Epithelial cell of esophagus (primary cell): ENCODE results near the gene BCAS4.

Experiments used
- DNase-seq: peaks from one replicate; pipeline ENCODE4 v3.0.0; 2010; ENCODE audit warnings: low read depth
- H3K4me3 ChIP-seq: 2 replicates; pipeline ENCODE4 v1.5.1; 2011; ENCODE audit warnings: mild to moderate bottlenecking, low read length, control low read depth
- TF ChIP-seq, protein P1 (sequence below): IDR thresholded peaks from 2 replicates; pipeline ENCODE4 v1.5.1; 2011; ENCODE audit warnings: low read depth, mild to moderate bottlenecking, low read length, control low read depth, inconsistent platforms; ENCODE audit not compliant: insufficient read depth; ENCODE audit errors: missing control alignments

The BCAS4 gene

GRCh38 chr20:50915424-50915823 is 120.6 kb downstream of the BCAS4 start:
- TF ChIP-seq, protein P1, sequence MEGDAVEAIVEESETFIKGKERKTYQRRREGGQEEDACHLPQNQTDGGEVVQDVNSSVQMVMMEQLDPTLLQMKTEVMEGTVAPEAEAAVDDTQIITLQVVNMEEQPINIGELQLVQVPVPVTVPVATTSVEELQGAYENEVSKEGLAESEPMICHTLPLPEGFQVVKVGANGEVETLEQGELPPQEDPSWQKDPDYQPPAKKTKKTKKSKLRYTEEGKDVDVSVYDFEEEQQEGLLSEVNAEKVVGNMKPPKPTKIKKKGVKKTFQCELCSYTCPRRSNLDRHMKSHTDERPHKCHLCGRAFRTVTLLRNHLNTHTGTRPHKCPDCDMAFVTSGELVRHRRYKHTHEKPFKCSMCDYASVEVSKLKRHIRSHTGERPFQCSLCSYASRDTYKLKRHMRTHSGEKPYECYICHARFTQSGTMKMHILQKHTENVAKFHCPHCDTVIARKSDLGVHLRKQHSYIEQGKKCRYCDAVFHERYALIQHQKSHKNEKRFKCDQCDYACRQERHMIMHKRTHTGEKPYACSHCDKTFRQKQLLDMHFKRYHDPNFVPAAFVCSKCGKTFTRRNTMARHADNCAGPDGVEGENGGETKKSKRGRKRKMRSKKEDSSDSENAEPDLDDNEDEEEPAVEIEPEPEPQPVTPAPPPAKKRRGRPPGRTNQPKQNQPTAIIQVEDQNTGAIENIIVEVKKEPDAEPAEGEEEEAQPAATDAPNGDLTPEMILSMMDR: no peak
- no peak overlapping the region for H3K4me3 ChIP-seq
- DNase-seq: peak; percentile 46

GRCh38 chr20:50916257-50916656 is 121.4 kb downstream of the BCAS4 start:
- peak; percentile 91 for DNase-seq
- H3K4me3 ChIP-seq: no peak overlapping the region
- TF ChIP-seq, protein P1: no peak

DNA sequence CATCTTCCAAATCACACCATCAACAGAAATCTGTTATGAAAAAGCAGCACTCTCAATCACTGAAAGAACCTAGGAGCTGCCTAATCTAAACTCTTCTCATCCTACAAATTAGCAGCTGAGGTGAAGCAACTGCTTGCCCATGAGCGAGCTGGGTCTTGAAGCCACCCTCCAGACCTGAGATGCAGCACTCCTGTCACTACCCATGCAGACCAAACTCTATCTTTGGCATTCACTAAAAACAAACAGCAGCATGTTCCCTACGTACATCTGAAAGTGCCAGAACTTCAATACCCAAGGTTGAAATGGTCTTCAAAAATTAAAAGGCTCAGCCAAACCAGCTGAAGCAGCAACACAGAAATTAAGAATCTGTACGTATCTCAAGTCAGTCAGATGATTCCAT is 122.1 kb downstream of the BCAS4 start:
- H3K4me3 ChIP-seq: no peak overlapping the region
- TF ChIP-seq, protein P1: no peak
- DNase-seq: peak; percentile 27

- TF ChIP-seq, protein P1: no peak
- peak; percentile 13 for DNase-seq
Observed at GRCh38 chr20:50918403-50918802, 123.5 kb downstream of the BCAS4 start.

GRCh38 chr20:50919567-50919966 is 124.7 kb downstream of the BCAS4 start:
- TF ChIP-seq, protein P1: no peak
- peak; percentile 98 for DNase-seq
- H3K4me3 ChIP-seq: no peak overlapping the region

More at GRCh38 chr20:50918403-50918802, 123.5 kb downstream of the BCAS4 start:
- no peak overlapping the region for H3K4me3 ChIP-seq

GRCh38 chr20:50920997-50921396 is 126.1 kb downstream of the BCAS4 start:
- H3K4me3 ChIP-seq: no peak overlapping the region
- TF ChIP-seq, protein P1: no peak
- peak; percentile 12 for DNase-seq

- H3K4me3 ChIP-seq: no peak overlapping the region
- TF ChIP-seq, protein P1: no peak
- no peak for DNase-seq
Observed at GRCh38 chr20:50921803-50922501, 127.1 kb downstream of the BCAS4 start.
